GM12878 (cell line): Measurements from ENCODE around the gene OLFML2A. TPM values are rescaled to one million over a fixed set of nuclear protein-coding genes. Genes with fewer than 3 reads are reported as not detected.

Source experiments
- ATAC-seq: fragments of 200-7000 bp; cut with Tn5 transposase; 3 replicates; pipeline ENCODE4 v1.9.1; 2020; ENCODE audit warnings: mild to moderate bottlenecking, moderate library complexity
- BruUV-seq: library from RNA; stranded (reverse); fragments of 400-500 nt; replicated peaks from 2 replicates; lab custom pipeline; 2021; lab: Mats Ljungman, UMichigan
- CTCF ChIA-PET: fragments of 300-600 bp; sonication (Branson Sonifier 250); formaldehyde crosslinking; extraction: SDS; loops from one replicate; lab custom pipeline; 2021; ENCODE audit warnings: inconsistent platforms; lab: Yijun Ruan, JAX
- POLR2A ChIA-PET: fragments of 350-600 bp; formaldehyde crosslinking; extraction: SDS; loops from one replicate; lab custom pipeline; 2021; ENCODE audit warnings: inconsistent platforms; lab: Charles Lee
- RAD21 ChIA-PET: fragments of 300-600 bp; sonication (Branson Sonifier 250); formaldehyde crosslinking; loops from one replicate; lab custom pipeline; 2023; ENCODE audit warnings: antibody characterized with exemption; ENCODE audit not compliant: unreplicated experiment; lab: Charles Lee
- SMC1A ChIA-PET: fragments of 300-600 bp; sonication (Branson Sonifier 250); formaldehyde crosslinking; loops from one replicate; lab custom pipeline; 2023; ENCODE audit not compliant: unreplicated experiment, uncharacterized antibody; lab: Charles Lee
- DNase-seq: peaks from one replicate; pipeline ENCODE4 v3.0.0-alpha.2; 2011; ENCODE audit warnings: low read depth, low spot score
- FAIRE-seq: peaks from 3 replicates; lab custom pipeline; 2011; peaks lifted over from hg19 to GRCh38; lab: Jason Lieb, UNC
- H2AFZ ChIP-seq: 2 replicates; pipeline ENCODE4 v1.6.0; 2011; ENCODE audit warnings: low read depth, low read length, control low read depth; ENCODE audit not compliant: control insufficient read depth
- H3K27ac ChIP-seq: 2 replicates; pipeline ENCODE4 v1.5.1; 2011; ENCODE audit warnings: control low read depth; ENCODE audit not compliant: control insufficient read depth, insufficient read depth
- H3K27me3 ChIP-seq, 2 experiments: replicated peaks in 1 of 2; 2 replicates each; pipeline versions ENCODE4 v1.6.0 to v1.6.1; 2011; ENCODE audit warnings: low read length in 1 of 2; ENCODE audit not compliant: control insufficient read depth in 2 of 2, insufficient read depth in 2 of 2
- H3K36me3 ChIP-seq, 2 experiments: 2 replicates each; pipeline ENCODE4 v1.5.1; 2011; ENCODE audit warnings: low read length in 1 of 2; ENCODE audit not compliant: control insufficient read depth in 2 of 2, insufficient read depth in 2 of 2
- H3K4me1 ChIP-seq: 2 replicates; pipeline ENCODE4 v1.6.1; 2011; ENCODE audit warnings: mild to moderate bottlenecking, low read length, moderate library complexity, mixed read lengths; ENCODE audit not compliant: control insufficient read depth, insufficient read depth
- H3K4me2 ChIP-seq: 2 replicates; pipeline ENCODE4 v1.6.0; 2011; ENCODE audit warnings: control low read depth; ENCODE audit not compliant: control insufficient read depth, insufficient read depth
- H3K4me3 ChIP-seq: fragments of 200-600 bp; sonication (generic); 2 replicates; pipeline ENCODE4 v1.5.1; 2016
- H3K79me2 ChIP-seq: 2 replicates; pipeline ENCODE4 v1.6.0; 2011; ENCODE audit warnings: low read length; ENCODE audit not compliant: control insufficient read depth, insufficient read depth
- H3K9ac ChIP-seq: 2 replicates; pipeline ENCODE4 v1.8.0; 2011; ENCODE audit warnings: low read length, control low read depth, mixed read lengths; ENCODE audit not compliant: control insufficient read depth, insufficient read depth
- H3K9me3 ChIP-seq: replicated peaks from 3 replicates; pipeline ENCODE4 v1.5.1; 2011; ENCODE audit warnings: mild to moderate bottlenecking, low read length; ENCODE audit not compliant: control insufficient read depth, insufficient read depth
- H4K20me1 ChIP-seq: 2 replicates; pipeline ENCODE4 v1.6.0; 2011; ENCODE audit not compliant: control insufficient read depth, insufficient read depth
- BHLHE40 ChIP-seq, 2 experiments: fragments of 450-650 bp in 1 of 2; IDR thresholded peaks; 2 replicates each; pipeline ENCODE4 v1.6.1; 2011 to 2017; ENCODE audit warnings: low read depth in 2 of 2, borderline replicate concordance in 1 of 2, improper control_type of control experiment in 1 of 2, low read length in 1 of 2, mild to moderate bottlenecking in 1 of 2
- CHD4 ChIP-seq: fragments of 200-600 bp; sonication (generic); IDR thresholded peaks from 2 replicates; pipeline ENCODE4 v1.6.1; 2016; ENCODE audit warnings: mild to moderate bottlenecking
- NR2C1 ChIP-seq: fragments of 450-650 bp; IDR thresholded peaks from 2 replicates; pipeline ENCODE4 v1.6.1; 2017; ENCODE audit warnings: antibody characterized with exemption, mild to moderate bottlenecking, moderate library complexity
- RBBP5 ChIP-seq: fragments of 200-600 bp; sonication (generic); conservative IDR thresholded peaks from 2 replicates; pipeline ENCODE4 v1.6.1; 2016
- SMC3 ChIP-seq: IDR thresholded peaks from 2 replicates; pipeline ENCODE4 v1.6.1; 2011; ENCODE audit warnings: low read length, improper control_type of control experiment, borderline replicate concordance
- SUZ12 ChIP-seq: fragments of 200-600 bp; sonication (generic); IDR thresholded peaks from one replicate; pipeline ENCODE4 v1.6.1; 2018; ENCODE audit warnings: antibody characterized with exemption, mild to moderate bottlenecking; ENCODE audit not compliant: unreplicated experiment
- ZNF592 ChIP-seq: fragments of 450-650 bp; IDR thresholded peaks from 2 replicates; pipeline ENCODE4 v1.6.1; 2017; ENCODE audit warnings: mild to moderate bottlenecking, moderate library complexity
- WGBS: methylation state at CpG from one replicate; pipeline ENCODE4 v1.1.6; 2016; ENCODE audit warnings: low lambda C conversion rate; ENCODE audit not compliant: insufficient replicate concordance, insufficient coverage; ENCODE audit errors: missing lambda C conversion rate; 5-methylcytosine and 5-hydroxymethylcytosine counted together
- in situ Hi-C: fragments of 300-500 bp; cut with MboI; formaldehyde crosslinking; loops from 9 replicates; pipeline ENCODE4 v1.14.3; 2018; ENCODE audit warnings: mixed read lengths
- intact Hi-C: fragments of 100-400 bp; cut with micrococcal nuclease; formaldehyde crosslinking; loops from one replicate; pipeline ENCODE4 v1.14.2; 2022; ENCODE audit not compliant: unreplicated experiment
- polyA plus RNA-seq, 11 experiments: library from polyadenylated mRNA; depleted of rRNA in 4 of 11; unstranded in 6 of 11; stranded (reverse) in 5 of 11; fragments of >200 nt; fragmentation: Nextera tagmentation in 4 of 11; fragmentation: Illumina TruSeq in 1 of 11; extraction: Ambion mirVana in 4 of 11; extraction: Trizol in 1 of 11; gene quantifications; 1 replicate in 1 of 11; 2 replicates in 10 of 11; pipeline versions ENCODE4 v1.2.1 to v1.2.3, GENCODE V29; 2011 to 2016; ENCODE audit warnings: inconsistent platforms in 2 of 11, missing spikeins in 2 of 11, low read depth in 1 of 11
- total RNA-seq, 4 experiments: library from RNA; depleted of rRNA in 3 of 4; stranded (reverse); fragments of >200 nt in 3 of 4; fragmentation: Illumina TruSeq in 1 of 4; extraction: Trizol in 1 of 4; gene quantifications; 2 replicates each; pipeline versions ENCODE4 v1.2.1 to v1.2.3, GENCODE V29; 2013 to 2021
- TF ChIP-seq, protein P1 (sequence below): fragments of 450-650 bp; formaldehyde crosslinking; IDR thresholded peaks from 2 replicates; pipeline ENCODE4 v1.4.0; 2022; ENCODE audit warnings: mild to moderate bottlenecking, moderate library complexity
- TF ChIP-seq, protein P2 (sequence below): fragments of 150-350 bp; IDR thresholded peaks from 2 replicates; pipeline ENCODE4 v1.6.1; 2016; ENCODE audit warnings: low read depth, low read length

OLFML2A gene
- total and polyA plus RNA-seq, 10 of the 15 experiments (the other 5 are each of a cell fraction or from before 2014, with no cell fraction given), result 0.02 to 0.13 (median 0.10) TPM; not detected in 4

DNA sequence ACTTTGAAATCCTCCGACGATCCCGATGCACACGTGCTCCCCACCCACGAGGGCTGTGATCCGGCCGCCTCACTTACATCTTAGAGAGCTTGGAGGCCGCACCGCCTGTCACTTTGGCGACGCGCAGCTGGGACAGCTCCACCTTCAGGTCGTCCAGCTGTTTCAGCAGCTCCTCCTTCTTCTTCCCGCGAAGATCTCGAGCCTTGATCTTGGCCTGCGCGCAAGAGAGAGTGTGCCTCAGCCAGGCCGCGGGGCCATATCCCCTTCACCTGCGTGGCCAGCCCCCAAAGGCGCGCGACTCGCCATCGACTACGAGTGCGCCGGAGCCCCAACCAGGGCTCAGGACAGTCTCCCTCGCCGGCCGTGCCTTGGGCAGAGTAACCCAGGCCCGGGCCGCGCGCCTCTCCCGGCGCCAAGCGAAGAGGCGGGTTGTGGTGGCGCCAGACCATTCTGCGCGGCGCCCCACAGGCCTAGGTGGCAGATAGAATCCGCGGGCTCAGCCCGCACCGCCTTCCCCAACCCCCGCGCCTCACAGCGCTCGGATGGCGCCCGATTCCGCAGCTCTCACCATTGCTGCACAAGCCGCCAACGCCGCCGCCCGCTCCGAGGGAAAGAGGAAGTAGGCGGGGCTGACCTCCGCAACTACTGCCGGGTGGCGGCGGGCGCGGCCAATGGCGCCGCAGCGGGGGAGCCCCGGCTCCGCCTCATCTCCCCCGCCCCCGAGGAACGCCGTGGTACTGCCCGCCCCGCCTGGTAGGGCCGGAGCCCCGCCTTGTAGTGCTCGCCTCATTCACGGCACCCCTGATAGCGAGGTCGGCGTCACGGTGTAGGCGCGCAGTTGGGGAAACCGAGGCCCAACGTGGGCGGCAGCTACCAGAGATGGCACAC is 84.7 kb downstream of the OLFML2A start, which contains the start of the genes ARPC5L and RPL35:
TSS of gene ARPC5L (plus strand) at position 789 of the 888 bp plus-strand sequence. CDS start 7,161 bp downstream, outside the sequence.
TSS of gene RPL35 (minus strand) at position 616 of the 888 bp plus-strand sequence. CDS start at position 571, 45 bp downstream.
- BruUV-seq, result TSS peak; percentile 67
- H2AFZ ChIP-seq, result peak within 1 kb of the TSS; percentile 98
- H3K4me3 ChIP-seq, result peak within 1 kb of the TSS; percentile 95
- SMC1A ChIA-PET, result interaction anchor here (1.1 to 5.1 kb wide), 8 partner anchors 9 to 201 kb away, joined by 3 to 37 read pairs (median 4); partner anchors contain the start of genes NR6A1 and WDR38
- ATAC-seq (peak; percentile 95), DNase-seq (peak; percentile 80), FAIRE-seq (no peak)
- H3K4me2 ChIP-seq, result peak within 1 kb of the TSS; percentile 99
- intact Hi-C loops (loop anchor here (5.0 to 10.0 kb wide), 3 partner anchors 381 to 773 kb away; partner anchors contain the start of gene HSPA5), in situ Hi-C loops (loop anchor here (25.0 kb wide), 1 partner anchor 1949 kb away; the partner anchor contains the start of genes RC3H2 and ZBTB6)
- RAD21 ChIA-PET, result interaction anchor here (0.5 to 4.1 kb wide), 14 partner anchors 8 to 510 kb away, joined by 3 to 29 read pairs (median 4); partner anchors contain the start of genes GOLGA1, NR6A1, SCAI and WDR38
- H3K27me3 ChIP-seq, result no peaks in the 10 kb centered on the region
- POLR2A ChIA-PET, result interaction anchor here (0.5 to 3.9 kb wide), 14 partner anchors 8 to 951 kb away, joined by 3 to 92 read pairs (median 4); partner anchors contain the start of genes GOLGA1, HSPA5, NR6A1 and WDR38
- CTCF ChIA-PET, result interaction anchor here (0.7 to 26.5 kb wide), 12 partner anchors 9 to 280 kb away, joined by 3 to 575 read pairs (median 4); partner anchors contain the start of genes GOLGA1, NR6A1, OLFML2A and WDR38
- peaks cover 40% of the 10 kb centered on the region for H3K79me2 ChIP-seq
- 1% methylated on average over 82 of the region's 92 CpGs for WGBS
- peak within 1 kb of the TSS; percentile 83 for H3K27ac ChIP-seq
- H3K36me3 ChIP-seq, result peaks cover 27 to 28% of the 10 kb centered on the region in 2 experiments; a peak in 3 of 4 replicates
- no peaks in the 10 kb centered on the region for H3K9me3 ChIP-seq
- H4K20me1 ChIP-seq, result peaks cover 18% of the 10 kb centered on the region
- peak within 1 kb of the TSS; percentile 99 for H3K9ac ChIP-seq
- peaks cover 13% of the 10 kb centered on the region for H3K4me1 ChIP-seq
- TF ChIP-seq, protein P1, sequence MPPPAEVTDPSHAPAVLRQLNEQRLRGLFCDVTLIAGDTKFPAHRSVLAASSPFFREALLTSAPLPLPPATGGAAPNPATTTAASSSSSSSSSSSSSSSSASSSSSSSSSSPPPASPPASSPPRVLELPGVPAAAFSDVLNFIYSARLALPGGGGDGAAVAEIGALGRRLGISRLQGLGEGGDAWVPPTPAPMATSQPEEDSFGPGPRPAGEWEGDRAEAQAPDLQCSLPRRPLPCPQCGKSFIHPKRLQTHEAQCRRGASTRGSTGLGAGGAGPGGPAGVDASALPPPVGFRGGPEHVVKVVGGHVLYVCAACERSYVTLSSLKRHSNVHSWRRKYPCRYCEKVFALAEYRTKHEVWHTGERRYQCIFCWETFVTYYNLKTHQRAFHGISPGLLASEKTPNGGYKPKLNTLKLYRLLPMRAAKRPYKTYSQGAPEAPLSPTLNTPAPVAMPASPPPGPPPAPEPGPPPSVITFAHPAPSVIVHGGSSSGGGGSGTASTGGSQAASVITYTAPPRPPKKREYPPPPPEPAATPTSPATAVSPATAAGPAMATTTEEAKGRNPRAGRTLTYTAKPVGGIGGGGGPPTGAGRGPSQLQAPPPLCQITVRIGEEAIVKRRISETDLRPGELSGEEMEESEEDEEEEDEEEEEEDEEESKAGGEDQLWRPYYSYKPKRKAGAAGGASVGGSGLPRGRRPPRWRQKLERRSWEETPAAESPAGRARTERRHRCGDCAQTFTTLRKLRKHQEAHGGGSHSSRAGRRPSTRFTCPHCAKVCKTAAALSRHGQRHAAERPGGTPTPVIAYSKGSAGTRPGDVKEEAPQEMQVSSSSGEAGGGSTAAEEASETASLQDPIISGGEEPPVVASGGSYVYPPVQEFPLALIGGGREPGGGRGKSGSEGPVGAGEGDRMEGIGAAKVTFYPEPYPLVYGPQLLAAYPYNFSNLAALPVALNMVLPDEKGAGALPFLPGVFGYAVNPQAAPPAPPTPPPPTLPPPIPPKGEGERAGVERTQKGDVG (CRISPR knock-in tag), result 0 out of 2 replicates have a peak, but pooled peaks have one; percentile 14
- TF ChIP-seq SMC3, result no peak
- peak; percentile 91 for TF ChIP-seq RBBP5
- TF ChIP-seq ZNF592, result no peak
- TF ChIP-seq BHLHE40 (IDR thresholded peaks at IDR 0.05; ENCODE audit: borderline replicate concordance in 1 of 2, low read depth in 2 of 2, low read length in 1 of 2), result peak; percentile 96 to 97
- peak; percentile 99 for TF ChIP-seq NR2C1
- TF ChIP-seq CHD4, result no peak
- TF ChIP-seq, protein P2, sequence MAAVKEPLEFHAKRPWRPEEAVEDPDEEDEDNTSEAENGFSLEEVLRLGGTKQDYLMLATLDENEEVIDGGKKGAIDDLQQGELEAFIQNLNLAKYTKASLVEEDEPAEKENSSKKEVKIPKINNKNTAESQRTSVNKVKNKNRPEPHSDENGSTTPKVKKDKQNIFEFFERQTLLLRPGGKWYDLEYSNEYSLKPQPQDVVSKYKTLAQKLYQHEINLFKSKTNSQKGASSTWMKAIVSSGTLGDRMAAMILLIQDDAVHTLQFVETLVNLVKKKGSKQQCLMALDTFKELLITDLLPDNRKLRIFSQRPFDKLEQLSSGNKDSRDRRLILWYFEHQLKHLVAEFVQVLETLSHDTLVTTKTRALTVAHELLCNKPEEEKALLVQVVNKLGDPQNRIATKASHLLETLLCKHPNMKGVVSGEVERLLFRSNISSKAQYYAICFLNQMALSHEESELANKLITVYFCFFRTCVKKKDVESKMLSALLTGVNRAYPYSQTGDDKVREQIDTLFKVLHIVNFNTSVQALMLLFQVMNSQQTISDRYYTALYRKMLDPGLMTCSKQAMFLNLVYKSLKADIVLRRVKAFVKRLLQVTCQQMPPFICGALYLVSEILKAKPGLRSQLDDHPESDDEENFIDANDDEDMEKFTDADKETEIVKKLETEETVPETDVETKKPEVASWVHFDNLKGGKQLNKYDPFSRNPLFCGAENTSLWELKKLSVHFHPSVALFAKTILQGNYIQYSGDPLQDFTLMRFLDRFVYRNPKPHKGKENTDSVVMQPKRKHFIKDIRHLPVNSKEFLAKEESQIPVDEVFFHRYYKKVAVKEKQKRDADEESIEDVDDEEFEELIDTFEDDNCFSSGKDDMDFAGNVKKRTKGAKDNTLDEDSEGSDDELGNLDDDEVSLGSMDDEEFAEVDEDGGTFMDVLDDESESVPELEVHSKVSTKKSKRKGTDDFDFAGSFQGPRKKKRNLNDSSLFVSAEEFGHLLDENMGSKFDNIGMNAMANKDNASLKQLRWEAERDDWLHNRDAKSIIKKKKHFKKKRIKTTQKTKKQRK, result no peak
- no peak for TF ChIP-seq SUZ12
